Activated T-cell treated with anti-CD3 and anti-CD28 coated beads, Interleukin-2, amount 50 U/mL, for 48 hours (primary cell): ENCODE data around the gene PDCD1.
A peak's percentile ranks its signal among the peaks of the same experiment; 100 is the strongest.
"Not testable (repeated sequence)": the region's sequence is repeated elsewhere in the genome, so short reads cannot be mapped to it uniquely, and the experiment has no call there.

Source experiments
- DNase-seq, 2 experiments: peaks; one replicate each; pipeline ENCODE4 v3.0.0-alpha.2; 2020

The PDCD1 gene

DNA sequence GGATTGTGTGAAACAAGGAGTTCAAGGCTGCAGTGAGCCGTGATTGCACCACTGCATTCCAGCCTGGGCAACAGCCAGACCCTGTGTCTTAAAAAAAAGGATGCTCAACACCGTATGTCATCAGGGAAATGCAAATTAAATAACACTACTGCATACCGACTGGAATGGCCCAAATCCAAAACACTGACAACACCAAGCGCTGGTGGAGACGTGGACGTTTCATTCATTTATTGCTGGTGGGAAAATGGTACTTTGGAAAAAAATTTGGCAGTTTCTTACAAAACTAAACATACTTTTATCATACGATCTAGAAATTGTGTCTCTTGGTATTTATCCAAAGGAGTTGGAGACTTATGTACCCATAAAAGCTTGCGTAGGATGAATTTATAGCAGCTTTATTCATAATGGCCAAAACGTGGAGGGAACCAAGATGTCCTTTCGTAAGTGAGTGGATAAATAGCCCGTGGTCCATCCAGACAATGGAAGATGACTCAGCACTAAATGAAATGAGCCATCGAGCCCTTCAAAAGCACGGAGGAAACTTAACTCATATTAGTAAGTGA is 25.5 kb downstream of the PDCD1 start:
- DNase-seq = no peak

DNA sequence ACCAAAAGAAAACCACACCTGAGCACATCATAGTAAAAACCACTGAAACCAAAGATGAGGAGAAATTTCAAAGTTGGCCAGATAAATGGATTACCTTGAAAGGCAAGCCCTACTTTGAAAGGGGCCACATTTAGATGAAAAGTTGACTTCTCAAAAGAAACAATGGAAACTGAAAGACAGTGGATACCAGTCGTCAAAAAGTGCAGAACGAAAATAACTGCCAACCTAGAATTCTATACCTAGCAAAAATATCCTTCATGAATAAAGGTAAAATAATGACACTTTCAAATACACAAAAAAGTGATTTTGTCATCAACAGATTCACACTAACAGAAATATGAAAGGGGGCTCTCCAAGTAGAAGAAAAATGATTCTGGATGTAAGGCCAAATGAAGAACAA is 31.3 kb downstream of the PDCD1 start:
- no peak for DNase-seq

DNA sequence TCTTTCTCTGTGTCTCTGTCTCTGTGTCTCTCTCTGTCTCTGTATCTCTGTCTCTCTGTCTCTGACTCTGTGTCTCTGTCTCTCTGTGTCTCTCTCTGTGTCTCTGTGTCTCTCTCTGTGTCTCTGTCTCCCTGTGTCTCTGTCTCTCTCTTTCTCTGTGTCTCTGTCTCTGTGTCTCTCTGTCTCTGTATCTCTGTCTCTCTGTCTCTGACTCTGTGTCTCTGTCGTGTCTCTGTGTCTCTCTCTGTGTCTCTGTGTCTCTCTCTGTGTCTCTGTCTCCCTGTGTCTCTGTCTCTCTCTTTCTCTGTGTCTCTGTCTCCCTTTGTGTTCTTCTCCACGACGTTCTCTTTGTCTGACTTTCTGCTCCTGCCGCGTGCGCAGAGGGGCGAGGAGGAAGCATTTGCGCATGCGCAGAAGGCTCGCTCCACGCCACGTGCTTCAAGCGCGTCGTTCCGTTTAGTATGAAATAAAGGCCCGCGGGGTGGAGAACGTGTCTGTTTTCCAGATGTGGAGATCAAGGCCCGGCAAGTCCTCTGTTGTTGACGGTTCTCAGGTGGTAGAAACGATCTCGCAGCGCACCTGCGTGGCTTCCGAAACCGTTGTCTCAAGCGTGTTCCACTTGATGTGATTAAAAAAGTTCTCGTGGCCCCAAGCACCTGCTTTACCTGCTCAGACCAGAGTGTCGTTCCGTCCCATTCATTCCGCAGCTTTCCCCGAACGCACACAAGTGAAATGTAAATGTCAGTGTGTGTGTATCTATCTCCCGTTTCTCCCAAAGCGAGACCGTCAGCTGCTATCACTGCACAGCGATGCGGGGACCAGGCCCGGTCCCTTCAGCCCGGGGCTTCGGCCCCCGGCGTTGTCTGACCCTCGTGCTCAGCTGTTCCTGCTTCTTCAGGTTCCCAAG is 34.9 kb downstream of the PDCD1 start:
- DNase-seq = peak; percentile 13 to 14

DNA sequence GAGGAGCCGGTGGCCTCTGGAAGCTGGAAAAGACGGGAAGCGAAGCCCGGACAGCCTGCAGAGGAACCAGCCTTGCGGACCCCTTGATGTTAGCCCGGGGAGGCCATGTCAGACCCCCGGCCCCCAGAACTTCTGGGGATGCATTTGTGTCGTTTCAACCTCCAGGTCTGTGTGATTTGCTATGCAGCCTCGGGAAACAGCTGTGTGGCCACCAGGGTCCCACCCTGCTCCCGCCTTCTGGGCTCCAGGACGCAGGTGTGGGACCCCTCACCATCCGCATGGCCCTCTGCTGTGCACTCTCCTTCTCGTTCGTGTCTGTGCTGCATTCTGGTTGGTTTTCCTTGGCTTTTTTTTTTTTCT is 36.5 kb downstream of the PDCD1 start:
- DNase-seq = peak in 1 of 2 experiments; percentile 14

DNA sequence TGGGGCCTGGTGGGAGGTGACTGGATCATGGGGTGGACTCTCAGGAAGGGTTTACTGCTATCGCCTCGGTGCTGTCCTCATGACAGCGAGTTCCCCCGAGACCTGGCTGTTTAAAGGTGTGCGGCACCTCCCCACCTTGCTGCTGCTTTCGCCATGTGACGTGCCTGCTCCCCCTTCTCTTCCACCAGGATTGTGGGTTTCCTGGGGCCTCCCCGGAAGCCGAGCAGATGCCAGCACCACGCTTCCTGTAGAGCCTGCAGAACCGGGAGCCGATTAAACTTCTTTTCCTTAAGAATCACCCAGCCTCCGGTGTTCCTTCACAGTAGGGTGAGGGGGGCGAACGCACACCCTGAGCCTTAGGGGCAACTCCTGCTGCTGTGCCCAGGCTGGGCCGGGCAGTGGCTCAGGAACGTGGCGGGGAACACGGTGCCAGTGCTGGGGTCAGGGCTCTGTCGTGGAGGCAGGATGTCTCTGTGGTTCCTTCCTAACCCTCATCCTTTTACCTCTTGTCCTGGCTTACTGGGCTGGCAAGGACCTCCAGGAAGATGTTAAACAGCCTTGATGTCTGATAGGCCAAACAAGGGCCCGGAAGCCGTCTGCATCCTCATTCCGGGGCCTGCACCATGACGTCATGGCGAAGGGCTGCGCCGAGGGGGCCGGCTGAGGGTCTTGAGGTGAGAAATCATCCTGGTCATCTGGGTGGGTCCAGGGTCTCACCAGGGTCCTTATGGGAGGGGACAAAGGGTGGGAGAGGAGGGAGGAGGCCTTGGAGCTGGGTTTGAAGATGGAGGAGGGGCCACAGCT is 37.0 kb downstream of the PDCD1 start:
- DNase-seq = peak; percentile 23 to 37

DNA sequence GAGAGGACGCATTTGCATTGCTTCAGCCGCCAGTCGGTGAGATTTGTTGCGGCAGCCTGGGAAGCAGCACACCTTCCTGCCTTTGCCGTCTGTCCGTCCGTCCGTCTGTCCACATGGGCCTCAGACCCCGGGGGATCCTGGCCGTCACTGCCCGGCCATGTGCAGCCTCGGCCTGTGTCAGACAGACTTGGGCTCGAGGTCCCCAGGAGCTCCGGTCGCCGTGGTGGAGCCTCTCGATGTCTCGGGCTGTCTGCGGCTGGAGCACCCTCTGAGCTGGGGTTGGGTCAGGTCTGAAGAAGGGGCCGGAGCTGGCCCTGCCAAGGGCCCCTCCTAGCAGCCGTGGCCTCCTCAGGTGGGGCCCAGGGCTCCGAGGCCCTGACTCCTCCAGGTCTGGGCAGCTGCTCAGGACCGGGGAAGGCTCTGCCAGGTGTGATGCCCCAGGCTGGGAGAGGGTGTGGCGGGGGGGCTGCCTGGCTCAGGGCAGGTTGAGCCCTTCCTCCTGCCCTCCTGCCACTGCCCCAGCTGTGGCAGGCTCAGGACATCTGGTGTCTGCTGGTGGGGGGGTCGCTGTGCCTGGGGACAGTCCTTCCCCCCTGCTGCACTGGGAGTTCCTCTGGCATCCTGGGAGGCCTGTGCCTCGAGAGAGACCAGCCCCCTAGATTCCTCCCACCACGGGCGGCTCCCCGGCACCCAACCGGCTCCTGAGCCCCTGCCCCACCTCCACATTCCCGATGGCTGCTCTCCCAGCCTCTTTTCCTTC is 37.9 kb downstream of the PDCD1 start:
- peak; percentile 12 to 16 for DNase-seq

DNA sequence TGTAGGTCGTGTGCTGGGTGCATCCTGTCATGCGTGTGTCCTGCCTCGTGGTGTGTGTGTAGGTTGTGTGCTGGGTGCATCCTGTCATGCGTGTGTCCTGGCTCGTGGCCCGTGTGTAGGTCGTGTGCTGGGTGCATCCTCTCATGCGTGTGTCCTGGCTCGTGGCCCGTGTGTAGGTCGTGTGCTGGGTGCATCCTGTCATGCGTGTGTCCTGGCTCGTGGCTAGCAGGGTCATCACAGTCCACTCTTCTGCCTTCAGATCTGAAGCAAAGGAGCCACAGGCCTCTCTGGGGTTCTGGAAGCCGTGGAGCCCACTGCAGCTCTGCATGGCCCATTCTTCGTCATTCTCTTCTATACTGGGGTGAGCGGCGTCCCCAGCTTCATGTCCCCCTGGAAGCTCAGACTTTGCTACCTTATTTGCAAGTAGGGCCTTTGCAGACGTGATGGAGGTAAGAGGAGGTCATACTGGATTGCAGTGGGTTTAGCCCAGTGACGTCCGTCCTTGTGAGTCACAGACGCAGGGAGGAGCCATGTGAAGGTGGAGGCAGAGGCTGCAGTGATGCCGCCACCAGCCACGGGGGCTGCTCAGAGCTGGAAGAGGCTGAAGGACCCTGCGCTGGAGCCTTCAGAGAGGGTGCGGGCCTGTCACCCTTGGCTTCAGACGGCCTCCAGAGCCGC is 38.6 kb downstream of the PDCD1 start:
- DNase-seq = peak in 1 of 2 experiments; percentile 14

DNA sequence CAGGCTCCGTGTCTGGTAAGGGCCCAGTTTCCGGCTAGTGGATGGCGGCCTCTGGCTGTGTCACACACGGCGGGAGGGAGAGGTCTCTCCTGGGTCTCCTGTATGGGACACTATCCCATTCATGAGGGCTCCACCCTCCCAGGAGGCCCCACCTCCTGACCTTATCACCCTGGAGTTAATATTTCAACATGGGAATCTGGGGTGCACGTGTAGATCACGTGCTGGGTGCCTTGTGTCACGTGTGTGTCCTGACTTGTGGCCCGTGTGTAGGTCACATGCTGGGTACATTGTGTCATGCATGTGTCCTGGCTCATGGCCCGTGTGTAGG is 39.8 kb downstream of the PDCD1 start:
- DNase-seq = no peak

DNA sequence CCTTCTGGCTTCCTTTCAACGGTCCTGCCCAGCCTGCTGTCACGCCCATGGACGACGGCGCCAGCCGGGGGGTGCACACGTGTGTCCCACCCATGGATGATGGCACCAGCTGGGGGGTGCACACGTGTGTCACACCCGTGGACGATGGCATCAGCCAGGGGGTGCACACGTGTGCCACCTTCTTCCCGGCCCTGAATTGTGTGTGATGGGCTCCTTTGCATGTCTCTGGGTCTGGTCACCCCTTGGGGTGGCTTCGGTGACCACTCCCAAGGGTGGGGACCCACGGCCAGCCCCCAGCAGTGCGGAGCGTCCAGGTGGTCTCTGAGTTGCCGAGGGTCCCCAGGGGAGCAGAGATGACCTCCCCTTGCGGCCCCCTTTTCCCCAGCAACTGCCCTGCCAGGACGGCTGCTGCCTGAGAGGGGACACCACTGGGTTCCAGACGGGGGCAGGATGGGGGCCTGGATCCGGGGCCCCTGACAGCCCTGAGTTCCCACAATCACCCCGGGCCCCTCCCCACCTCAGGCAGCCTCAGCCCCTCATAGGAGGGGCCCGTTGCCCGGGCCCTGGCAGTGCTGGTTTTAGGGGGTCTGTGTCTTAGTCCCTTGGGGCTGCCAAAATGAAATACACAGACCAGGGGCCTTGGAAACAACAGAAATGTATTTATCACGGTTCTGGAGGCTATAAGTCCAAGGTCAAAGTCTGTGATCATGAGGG is 40.3 kb downstream of the PDCD1 start:
- peak in 1 of 2 experiments; percentile 10 for DNase-seq

DNA sequence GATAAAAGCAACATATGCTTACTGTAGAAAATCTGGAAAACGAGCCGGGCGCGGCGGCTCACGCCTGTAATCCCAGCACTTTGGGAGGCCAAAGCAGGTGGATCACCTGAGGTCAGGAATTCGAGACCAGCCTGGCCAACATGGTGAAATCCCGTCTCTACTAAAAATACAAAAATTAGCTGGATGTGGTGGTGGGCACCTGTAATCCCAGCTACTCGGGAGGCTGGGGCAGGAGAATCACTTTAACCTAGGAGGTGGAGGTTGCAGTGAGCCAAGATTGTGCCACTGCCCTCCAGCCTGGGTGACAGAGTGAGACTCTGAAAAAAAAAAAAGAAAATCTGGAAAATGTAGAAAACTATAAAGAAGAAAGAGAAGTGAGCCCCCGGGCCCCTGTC is 40.9 kb downstream of the PDCD1 start:
- not testable (repeated sequence) for DNase-seq

DNA sequence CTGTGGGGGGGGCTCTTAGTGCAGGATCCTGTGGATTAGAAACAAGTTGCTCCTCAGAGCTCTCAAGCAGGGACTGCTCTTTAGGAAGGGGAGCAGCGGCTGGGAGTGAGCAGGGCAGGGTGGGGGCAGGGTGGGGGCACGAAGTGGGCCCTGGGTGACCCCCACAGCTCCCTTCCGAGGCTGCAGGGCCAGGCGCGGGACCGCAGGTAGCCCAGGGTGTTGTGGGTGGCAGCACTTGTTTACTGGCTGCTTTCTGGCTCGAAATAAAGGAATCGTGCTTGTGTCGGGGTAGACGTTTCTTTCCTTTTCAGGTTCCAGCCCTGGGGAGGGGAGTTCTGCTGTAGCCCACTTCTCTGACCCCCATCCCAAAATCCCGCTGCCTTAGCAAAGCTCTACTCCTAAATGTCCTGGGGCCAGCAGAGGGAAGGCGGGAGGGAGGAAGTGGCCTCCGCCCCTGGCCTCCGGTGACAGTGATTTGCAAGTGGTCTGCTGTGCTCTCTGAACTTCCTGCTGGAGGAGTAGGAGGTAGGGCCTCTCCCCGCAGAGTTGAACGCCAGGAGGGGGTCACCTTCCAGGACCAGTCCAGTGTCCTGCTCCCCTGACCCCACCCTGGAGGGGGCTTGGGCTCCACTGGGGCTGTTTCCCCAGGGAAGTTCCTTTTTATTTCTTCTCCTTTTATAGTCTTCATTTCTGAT is 41.4 kb downstream of the PDCD1 start:
- DNase-seq = peak; percentile 16

DNA sequence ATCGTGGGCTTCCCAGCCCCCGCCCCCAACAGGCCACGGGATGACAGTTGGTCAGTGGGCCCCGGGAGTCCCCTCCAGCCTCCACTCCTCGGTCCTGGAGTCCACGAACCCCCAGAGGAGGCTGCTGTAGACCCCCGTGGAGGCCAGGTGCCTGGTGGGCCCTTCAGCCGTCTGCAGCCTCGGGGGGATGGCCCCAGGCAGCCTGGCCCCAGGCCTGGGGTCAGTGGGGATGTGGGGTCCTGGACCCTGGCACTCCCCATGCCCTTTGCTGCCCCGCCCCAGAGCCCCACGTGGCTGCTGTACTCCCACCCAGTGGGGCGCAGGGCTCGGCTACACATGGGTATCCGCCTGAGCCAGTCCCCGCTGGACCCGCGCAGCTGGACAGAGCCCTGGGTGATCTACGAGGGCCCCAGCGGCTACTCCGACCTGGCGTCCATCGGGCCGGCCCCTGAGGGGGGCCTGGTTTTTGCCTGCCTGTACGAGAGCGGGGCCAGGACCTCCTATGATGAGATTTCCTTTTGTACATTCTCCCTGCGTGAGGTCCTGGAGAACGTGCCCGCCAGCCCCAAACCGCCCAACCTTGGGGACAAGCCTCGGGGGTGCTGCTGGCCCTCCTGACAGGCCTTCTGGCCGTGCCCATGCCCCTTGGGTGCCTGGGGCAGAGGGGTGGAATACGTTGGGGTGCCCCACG is 42.1 kb downstream of the PDCD1 start:
- no peak for DNase-seq

DNA sequence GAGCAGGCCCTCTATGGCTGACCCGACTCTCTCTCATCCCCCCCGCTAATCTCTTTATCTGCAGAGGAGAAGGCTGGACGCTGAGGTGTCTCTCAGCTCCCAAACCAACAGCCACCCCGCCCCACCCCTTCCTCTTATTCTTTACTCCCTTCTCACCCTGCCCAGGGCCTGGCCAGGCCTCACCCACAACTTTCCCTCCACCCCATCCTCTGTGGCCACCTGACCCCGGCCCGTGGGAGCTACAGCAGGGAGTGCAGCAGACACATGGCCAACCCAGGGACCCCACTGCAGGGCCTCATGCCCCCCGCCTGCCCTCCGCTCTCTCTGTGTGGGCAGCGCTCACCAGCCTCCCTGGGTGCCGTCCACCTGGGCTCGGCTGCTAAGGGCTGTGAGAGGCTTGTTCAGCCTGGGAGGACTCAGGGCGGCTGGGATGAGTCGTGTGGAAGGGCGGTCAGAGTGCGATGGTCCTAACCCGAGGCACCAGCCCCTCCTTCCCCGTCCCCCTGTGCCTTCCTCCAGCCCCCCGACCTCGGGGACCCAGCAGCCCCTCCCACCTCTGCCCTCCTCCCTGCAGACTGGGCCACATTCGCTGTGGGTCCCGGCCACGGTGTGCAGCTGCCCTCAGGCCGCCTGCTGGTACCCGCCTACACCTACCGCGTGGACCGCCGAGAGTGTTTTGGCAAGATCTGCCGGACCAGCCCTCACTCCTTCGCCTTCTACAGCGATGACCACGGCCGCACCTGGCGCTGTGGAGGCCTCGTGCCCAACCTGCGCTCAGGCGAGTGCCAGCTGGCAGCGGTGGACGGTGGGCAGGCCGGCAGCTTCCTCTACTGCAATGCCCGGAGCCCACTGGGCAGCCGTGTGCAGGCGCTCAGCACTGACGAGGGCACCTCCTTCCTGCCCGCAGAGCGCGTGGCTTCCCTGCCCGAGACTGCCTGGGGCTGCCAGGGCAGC is 42.9 kb downstream of the PDCD1 start:
- no peak for DNase-seq

DNA sequence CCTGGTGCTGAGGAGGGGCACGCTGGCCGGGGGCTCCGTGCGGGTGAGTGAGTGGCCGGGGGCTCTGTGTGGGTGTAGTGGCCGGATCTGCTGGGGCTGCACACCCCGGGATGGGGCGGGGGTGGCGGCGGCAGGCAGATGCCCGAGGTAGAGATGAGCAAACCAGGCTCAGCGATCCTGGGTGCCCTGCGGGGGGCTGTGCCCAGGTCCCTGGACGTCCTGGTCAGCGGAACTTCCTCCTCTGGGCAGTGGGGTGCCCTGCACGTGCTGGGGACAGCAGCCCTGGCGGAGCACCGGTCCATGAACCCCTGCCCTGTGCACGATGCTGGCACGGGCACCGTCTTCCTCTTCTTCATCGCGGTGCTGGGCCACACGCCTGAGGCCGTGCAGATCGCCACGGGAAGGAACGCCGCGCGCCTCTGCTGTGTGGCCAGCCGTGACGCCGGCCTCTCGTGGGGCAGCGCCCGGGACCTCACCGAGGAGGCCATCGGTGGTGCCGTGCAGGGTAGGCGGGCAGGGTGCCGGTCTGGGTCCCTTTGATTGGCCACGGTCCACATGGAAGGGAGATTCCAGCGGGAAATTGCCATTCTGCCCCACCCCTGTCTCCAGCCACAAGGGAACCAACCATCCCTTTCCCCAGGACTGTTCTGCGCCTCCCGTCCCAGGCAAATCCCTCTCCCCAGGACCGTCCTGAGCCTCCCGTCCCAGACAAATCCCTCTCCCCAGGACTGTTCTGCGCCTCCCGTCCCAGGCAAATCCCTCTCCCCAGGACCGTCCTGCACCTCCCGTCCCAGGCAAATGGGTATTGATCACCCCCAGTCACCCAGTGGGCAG is 43.8 kb downstream of the PDCD1 start:
- DNase-seq = no peak

DNA sequence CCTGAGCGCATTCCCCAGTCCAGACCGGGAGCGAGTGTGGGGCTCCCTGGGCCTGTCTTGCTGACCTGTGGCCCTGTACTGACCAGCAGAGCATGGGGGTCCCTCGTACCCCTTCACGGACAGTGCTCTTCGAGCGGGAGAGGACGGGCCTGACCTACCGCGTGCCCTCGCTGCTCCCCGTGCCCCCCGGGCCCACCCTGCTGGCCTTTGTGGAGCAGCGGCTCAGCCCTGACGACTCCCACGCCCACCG is 44.4 kb downstream of the PDCD1 start:
- no peak for DNase-seq

DNA sequence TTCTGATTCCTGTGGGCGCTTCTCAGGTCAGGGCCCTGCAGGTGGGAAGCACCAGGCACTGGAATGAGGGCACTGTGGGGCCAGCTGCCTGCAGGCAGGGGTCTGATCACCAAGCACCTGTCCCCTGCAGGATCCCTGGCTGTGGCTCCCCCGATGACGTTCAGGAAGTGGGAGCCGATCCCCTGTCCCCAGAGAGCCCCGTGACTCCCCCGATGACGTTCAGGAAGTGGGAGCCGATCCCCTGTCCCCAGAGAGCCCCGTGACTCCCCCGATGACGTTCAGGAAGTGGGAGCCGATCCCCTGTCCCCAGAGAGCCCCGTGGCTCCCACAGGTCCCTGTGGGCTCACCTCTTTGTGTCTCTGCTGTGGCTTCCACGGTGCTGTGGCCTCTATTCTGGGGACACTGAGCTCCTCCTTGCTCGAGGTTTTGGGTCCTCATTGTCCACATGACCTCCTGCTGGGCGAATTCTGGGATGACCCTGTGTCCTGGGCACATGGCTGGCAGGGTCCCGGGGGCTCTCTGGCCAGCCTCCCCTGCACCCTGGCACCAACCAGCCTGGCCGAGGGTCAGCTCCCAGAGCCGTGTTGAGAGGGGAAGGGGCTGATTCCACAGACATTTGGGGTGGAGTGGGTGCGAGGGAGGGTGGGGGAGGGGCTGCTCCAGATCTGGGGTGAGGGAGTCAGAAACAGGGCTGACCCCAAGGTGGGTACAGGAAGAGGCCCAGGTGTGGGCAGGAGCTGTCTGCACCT is 44.9 kb downstream of the PDCD1 start:
- DNase-seq = peak in 1 of 2 experiments; percentile 19

DNA sequence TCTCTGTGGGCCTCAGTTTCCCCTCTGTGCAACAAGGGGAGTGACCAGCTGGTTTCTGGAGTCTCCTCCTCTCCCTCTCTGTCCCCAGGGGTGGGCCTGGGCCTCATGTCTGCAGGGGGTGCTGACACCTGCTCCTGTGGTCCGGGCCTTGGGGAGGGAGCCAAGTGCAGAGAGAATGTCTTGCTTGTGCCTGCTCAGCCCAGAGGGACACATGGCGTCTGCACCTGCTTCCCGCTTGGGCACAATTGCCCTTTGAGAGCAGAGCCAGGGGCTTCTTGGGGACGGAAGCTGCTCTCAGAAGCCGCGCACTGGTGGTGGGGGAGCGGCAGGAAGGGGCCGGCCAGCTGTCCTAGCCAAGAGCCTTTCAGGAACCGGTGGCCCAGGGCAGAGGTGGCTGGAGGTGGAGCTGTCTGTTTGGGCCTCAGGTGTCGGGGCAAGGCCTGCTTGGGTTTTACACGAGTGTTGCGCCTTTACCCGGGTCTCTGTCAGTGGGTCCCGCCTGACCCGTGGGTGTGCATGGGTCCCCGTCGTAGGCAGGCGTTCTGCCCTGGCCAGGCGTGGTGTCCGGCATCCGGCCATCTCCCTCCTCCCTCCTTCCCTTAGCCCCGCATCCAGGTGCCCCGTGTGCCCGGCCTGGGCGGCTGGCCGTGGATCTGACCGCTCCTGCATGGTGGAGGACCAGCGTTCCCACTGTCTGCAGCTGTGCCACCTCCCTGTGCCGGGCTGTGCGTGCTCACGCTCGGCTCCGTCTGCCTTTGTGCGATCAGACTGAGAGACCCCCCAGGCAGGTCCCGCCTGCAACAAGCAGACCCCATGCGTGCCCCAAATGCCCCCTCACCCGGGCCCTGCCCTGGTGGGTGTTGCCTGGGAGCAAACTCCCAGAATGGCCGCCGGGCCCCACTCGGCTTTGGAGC is 45.7 kb downstream of the PDCD1 start:
- peak in 1 of 2 experiments; percentile 18 for DNase-seq
